Sigmoid colon (tissue), 7 donors: Measurements from ENCODE around the gene ADAMTS2. TPM values are rescaled to one million over a fixed set of nuclear protein-coding genes. Genes with fewer than 3 reads are reported as not detected.

Experiments
- DNase-seq: peaks from one replicate; pipeline ENCODE4 v3.0.0-alpha.2; 2019
- H3K27ac ChIP-seq, 4 donors: fragments of 200-600 bp; sonication (generic); one replicate each; pipeline ENCODE4 v1.5.1; 2016 to 2019; ENCODE audit warnings: mild to moderate bottlenecking in 1 of 4
- H3K27me3 ChIP-seq, 3 donors: fragments of 200-600 bp; sonication (generic); one replicate each; pipeline ENCODE4 v1.5.1; 2019; ENCODE audit warnings: mild to moderate bottlenecking in 1 of 3
- H3K36me3 ChIP-seq, 4 donors: fragments of 200-600 bp; sonication (generic); one replicate each; pipeline ENCODE4 v1.5.1; 2016 to 2019
- H3K4me1 ChIP-seq, 4 donors: fragments of 200-600 bp; sonication (generic); one replicate each; pipeline ENCODE4 v1.5.1; 2017 to 2019
- H3K4me3 ChIP-seq, 4 donors: fragments of 200-600 bp; sonication (generic); one replicate each; pipeline ENCODE4 v1.5.1; 2017 to 2019; ENCODE audit warnings: mild to moderate bottlenecking in 2 of 4, moderate library complexity in 1 of 4
- H3K9me3 ChIP-seq, 4 donors: fragments of 200-600 bp in 3 of 4; sonication (generic) in 3 of 4; one replicate each; pipeline versions ENCODE4 v1.5.1 to v1.6.1; 2013 to 2019
- EP300 ChIP-seq, 4 donors: sonication (generic); formaldehyde crosslinking; IDR thresholded peaks; one replicate each; pipeline ENCODE4 v1.6.1; 2017; ENCODE audit warnings: antibody characterized with exemption in 4 of 4
- POLR2A ChIP-seq, 2 donors: fragments of 450-650 bp; IDR thresholded peaks; one replicate each; pipeline ENCODE4 v1.6.1; 2016; ENCODE audit warnings: antibody characterized with exemption in 2 of 2, mild to moderate bottlenecking in 2 of 2, moderate library complexity in 2 of 2
- POLR2AphosphoS5 ChIP-seq, 4 donors: sonication (generic); formaldehyde crosslinking; IDR thresholded peaks; one replicate each; pipeline ENCODE4 v1.6.1; 2017; ENCODE audit warnings: antibody characterized with exemption in 4 of 4
- WGBS, 2 donors: extraction: QIAGEN DNeasy Blood & Tissue Kit; methylation state at CpG; one replicate each; pipeline ENCODE4 v1.1.7; 2013; 5-methylcytosine and 5-hydroxymethylcytosine counted together
- intact Hi-C: fragments of 100-400 bp; cut with DNase I; formaldehyde crosslinking; loops from one replicate; pipeline ENCODE4 v1.15.1; 2023
- polyA plus RNA-seq, 3 donors: library from polyadenylated mRNA; stranded (reverse); fragments of 200-250 nt; gene quantifications; one replicate each; pipeline ENCODE4 v1.2.3, GENCODE V29; 2013
- total RNA-seq, 4 donors: library from RNA; depleted of rRNA; stranded (reverse); fragments of >200 nt; gene quantifications; one replicate each; pipeline ENCODE4 v1.1.0, GENCODE V29; 2016
- TF ChIP-seq, protein P1 (sequence below), 4 experiments: fragments of 450-650 bp in 3 of 4; fragments of 200-600 bp in 1 of 4; IDR thresholded peaks; one replicate each; pipeline ENCODE4 v1.5.1; 2016 to 2019; ENCODE audit warnings: antibody characterized with exemption in 4 of 4, mild to moderate bottlenecking in 3 of 4, moderate library complexity in 2 of 4
- donor health status: healthy with polysubstance abuse.
- donor health status: Bipolar disorder and iron deficiency.
- donor health status: healthy.

ADAMTS2 gene
- total and polyA plus RNA-seq, 7 donors, result 0.69 to 33.2 (median 9.2) TPM

DNA sequence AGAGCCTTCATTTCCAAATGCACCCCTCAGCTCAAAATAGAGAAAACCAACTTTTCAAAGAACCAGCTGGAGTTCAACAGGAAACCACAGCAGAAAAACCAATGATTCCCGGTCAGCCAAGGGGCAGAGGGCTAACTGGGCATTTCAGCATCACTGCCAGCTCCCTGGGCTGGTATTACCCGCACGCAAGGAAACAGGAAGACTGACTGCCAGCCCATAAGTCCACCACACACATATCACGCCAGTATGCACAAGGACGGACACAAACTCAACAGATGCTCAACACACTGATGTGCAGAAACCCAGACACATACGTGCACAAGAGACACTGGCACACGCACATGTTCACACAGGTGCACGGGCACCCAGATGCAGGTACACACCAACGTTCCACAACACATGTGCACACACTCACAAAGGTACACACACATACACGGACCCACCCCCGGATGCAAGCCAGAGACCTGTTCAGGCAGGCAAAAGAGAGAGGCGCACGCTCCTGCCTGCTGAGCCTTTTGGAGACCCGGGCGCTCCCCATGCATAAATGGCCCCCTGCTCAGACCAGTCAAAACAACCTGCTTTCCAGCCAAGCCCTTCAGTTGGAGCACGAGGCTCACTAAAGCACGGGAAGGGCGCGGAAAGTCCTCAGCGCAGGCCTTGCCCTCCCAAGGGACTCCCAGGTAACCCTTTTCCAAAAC, 2.1 kb downstream of the ADAMTS2 start:
- DNase-seq, result no peak
- intact Hi-C loops, result loop anchor here (2.0 to 10.0 kb wide), 3 partner anchors 76 to 176 kb away; no protein-coding TSS in a partner anchor
- peak overlapping the region in 1 of 4 donors; percentile 81 for H3K27ac ChIP-seq
- TF ChIP-seq, protein P1, sequence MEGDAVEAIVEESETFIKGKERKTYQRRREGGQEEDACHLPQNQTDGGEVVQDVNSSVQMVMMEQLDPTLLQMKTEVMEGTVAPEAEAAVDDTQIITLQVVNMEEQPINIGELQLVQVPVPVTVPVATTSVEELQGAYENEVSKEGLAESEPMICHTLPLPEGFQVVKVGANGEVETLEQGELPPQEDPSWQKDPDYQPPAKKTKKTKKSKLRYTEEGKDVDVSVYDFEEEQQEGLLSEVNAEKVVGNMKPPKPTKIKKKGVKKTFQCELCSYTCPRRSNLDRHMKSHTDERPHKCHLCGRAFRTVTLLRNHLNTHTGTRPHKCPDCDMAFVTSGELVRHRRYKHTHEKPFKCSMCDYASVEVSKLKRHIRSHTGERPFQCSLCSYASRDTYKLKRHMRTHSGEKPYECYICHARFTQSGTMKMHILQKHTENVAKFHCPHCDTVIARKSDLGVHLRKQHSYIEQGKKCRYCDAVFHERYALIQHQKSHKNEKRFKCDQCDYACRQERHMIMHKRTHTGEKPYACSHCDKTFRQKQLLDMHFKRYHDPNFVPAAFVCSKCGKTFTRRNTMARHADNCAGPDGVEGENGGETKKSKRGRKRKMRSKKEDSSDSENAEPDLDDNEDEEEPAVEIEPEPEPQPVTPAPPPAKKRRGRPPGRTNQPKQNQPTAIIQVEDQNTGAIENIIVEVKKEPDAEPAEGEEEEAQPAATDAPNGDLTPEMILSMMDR (IDR thresholded peaks at IDR 0.05), result no peak
- no peak for TF ChIP-seq EP300 (IDR thresholded peaks at IDR 0.05)
- no peak for TF ChIP-seq POLR2AphosphoS5 (IDR thresholded peaks at IDR 0.05)
- TF ChIP-seq POLR2A (IDR thresholded peaks at IDR 0.05), result no peak
- WGBS, 2 donors, result 28 to 32% methylated on average over 20 of the region's 20 CpGs
- no peaks in the 10 kb centered on the region for H3K9me3 ChIP-seq
- H3K27me3 ChIP-seq, result no peaks in the 10 kb centered on the region
- H3K4me1 ChIP-seq, result peaks cover 0 to 31% (median 26%) of the 10 kb centered on the region in 4 donors
- no peaks in the 10 kb centered on the region for H3K36me3 ChIP-seq
- peak overlapping the region in 3 of 4 donors; percentile 68 to 87 (median 78) for H3K4me3 ChIP-seq

DNA sequence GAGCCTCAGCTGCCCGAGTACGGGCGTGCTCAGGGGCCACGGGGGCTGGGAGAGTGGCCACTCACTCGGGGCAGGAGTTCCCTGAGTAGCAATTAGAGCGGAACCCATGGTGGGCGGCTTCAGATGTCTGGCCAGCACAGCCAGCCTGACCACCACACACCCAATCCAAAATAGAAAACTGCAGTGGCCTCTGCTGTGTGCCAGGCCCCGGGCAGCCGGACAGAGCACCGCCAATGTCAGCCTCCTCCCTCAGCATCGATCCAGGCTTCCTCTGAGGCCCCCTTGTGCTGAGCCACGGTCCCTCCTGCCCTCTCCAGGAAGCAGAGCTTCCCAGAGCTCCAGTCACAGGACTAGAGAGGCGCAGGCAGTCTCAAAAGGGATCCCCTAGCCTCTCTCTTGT, 2.7 kb downstream of the ADAMTS2 start:
- DNase-seq, result no peak
- Histone ChIP-seq H3K4me3 (no peak overlapping the region), H3K4me1 (peaks cover 0 to 31% (median 26%) of the 10 kb centered on the region in 4 donors), H3K9me3 (no peaks in the 10 kb centered on the region), H3K27me3 (no peaks in the 10 kb centered on the region), H3K36me3 (no peaks in the 10 kb centered on the region), H3K27ac (no peak overlapping the region)
- intact Hi-C loops, result loop anchor here (2.0 to 10.0 kb wide), 3 partner anchors 75 to 176 kb away; no protein-coding TSS in a partner anchor
- TF ChIP-seq EP300 (IDR thresholded peaks at IDR 0.05) (no peak), POLR2AphosphoS5 (IDR thresholded peaks at IDR 0.05) (no peak), POLR2A (IDR thresholded peaks at IDR 0.05) (no peak)
- TF ChIP-seq, protein P1 (IDR thresholded peaks at IDR 0.05), result no peak
- 42 to 47% methylated on average over 13 of the region's 13 CpGs for WGBS, 2 donors

DNA sequence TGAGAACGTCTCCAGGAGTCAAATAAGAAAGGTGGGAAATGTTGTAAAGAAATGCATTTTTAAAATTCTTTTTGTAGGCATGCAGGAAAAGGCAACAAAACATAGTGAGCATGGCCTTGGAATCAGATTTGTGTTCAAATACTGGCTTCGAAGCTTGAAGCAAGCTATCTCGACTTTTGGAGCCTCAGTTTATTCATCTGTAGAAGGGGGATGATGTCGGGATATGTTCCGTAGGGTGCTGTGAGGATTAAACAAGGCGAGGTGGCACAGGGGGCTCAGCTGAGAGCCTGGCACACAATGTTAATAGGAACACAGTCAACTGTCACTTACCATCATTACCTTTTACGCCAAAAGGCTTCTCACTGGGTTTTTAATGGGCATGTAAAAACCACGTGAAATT, 4.8 kb downstream of the ADAMTS2 start:
- H3K27ac ChIP-seq, result no peak overlapping the region
- no peak overlapping the region for H3K4me3 ChIP-seq
- peaks cover 0 to 3% (median 0%) of the 10 kb centered on the region in 4 donors for H3K36me3 ChIP-seq
- intact Hi-C loops, result loop anchor here (5.0 to 10.0 kb wide), 2 partner anchors 73 to 154 kb away; no protein-coding TSS in a partner anchor
- DNase-seq, result no peak
- no peaks in the 10 kb centered on the region for H3K9me3 ChIP-seq
- peaks cover 0 to 25% (median 21%) of the 10 kb centered on the region in 4 donors for H3K4me1 ChIP-seq
- TF ChIP-seq POLR2A (IDR thresholded peaks at IDR 0.05) (no peak), POLR2AphosphoS5 (IDR thresholded peaks at IDR 0.05) (no peak), EP300 (IDR thresholded peaks at IDR 0.05) (no peak)
- TF ChIP-seq, protein P1 (IDR thresholded peaks at IDR 0.05), result no peak
- no peaks in the 10 kb centered on the region for H3K27me3 ChIP-seq
- 75 to 87% methylated on average over 8 of the region's 8 CpGs for WGBS, 2 donors

DNA sequence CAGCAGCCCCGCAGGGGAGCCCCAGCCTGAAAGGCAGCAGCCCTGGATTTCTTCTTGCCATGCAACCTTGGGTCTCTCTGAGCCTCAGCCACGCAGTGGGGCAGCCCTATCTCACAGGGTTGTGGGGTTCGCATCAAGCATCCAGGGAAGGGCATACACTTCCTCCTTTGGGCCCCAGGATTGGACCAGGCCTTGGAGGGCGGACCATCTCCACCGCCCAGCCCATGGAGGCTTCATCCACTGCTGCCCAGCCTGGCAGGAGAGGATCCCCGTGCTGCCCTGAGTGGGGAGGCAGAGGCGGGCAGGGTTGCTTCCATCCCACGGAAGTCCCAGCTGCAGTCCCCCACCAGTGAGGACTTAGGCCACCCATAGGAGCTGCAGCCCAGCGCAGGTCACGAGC, 5.3 kb downstream of the ADAMTS2 start:
- DNase-seq, result peak; percentile 50
- Histone ChIP-seq H3K4me1 (peaks cover 0 to 25% (median 21%) of the 10 kb centered on the region in 4 donors), H3K27ac (no peak overlapping the region), H3K36me3 (peaks cover 0 to 3% (median 0%) of the 10 kb centered on the region in 4 donors), H3K27me3 (no peaks in the 10 kb centered on the region), H3K9me3 (no peaks in the 10 kb centered on the region), H3K4me3 (no peak overlapping the region)
- WGBS, 2 donors, result 78 to 89% methylated on average over 10 of the region's 10 CpGs
- intact Hi-C loops, result loop anchor here (5.0 to 10.0 kb wide), 2 partner anchors 73 to 155 kb away; no protein-coding TSS in a partner anchor
- TF ChIP-seq EP300 (IDR thresholded peaks at IDR 0.05), result no peak

DNA sequence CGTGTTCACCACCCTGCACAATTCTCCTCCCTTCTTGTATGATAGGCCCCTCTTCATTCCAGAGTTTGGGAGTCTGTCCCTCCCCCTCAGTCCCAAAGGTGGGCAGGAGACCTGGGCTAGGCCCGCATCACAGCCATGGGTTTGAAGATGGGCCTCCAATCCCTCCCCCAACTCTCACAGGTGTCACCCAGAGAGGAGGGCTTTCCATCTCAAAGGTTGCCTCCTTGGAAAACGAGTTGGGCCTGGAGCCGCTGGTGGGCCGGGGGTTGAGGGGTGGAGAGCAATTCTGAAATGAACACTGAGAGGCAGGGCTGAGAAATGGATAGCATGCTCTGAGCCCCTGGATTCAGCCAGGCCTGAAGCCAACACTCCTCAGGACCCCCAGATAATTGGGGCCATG, 6.2 kb downstream of the ADAMTS2 start:
- no peak overlapping the region for H3K27ac ChIP-seq
- 65 to 85% methylated on average over 5 of the region's 5 CpGs for WGBS, 2 donors
- intact Hi-C loops, result no loop called here
- H3K27me3 ChIP-seq, result no peaks in the 10 kb centered on the region
- no peak for TF ChIP-seq POLR2A (IDR thresholded peaks at IDR 0.05)
- TF ChIP-seq, protein P1 (IDR thresholded peaks at IDR 0.05), result no peak
- no peak for TF ChIP-seq POLR2AphosphoS5 (IDR thresholded peaks at IDR 0.05)
- no peak for TF ChIP-seq EP300 (IDR thresholded peaks at IDR 0.05)
- H3K4me1 ChIP-seq, result peaks cover 0 to 18% (median 15%) of the 10 kb centered on the region in 4 donors
- no peaks in the 10 kb centered on the region for H3K9me3 ChIP-seq
- peaks cover 0 to 3% (median 0%) of the 10 kb centered on the region in 4 donors for H3K36me3 ChIP-seq
- no peak for DNase-seq
- H3K4me3 ChIP-seq, result no peak overlapping the region
